ENCODE results near the gene AUNIP.

DNA sequence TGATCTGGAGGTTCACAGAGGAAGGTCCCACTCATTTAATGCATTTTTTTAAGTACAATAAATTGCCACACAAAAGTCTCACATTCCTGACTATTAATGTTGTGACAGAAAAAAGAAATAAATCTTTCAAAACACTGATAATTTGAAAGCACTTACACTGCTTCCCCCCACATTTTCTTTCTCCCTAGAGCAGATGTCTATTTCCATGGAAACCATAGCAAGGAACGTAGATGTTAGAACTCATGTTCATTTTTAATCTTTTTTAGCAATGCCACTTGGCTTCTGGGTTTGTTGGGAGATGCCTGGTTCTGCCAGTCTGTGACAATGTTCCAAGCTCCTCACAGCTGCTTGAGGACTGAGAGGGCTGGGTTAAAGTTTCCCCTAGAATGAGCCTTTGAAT, 48.9 kb upstream of the AUNIP start:
- TF ChIP-seq, protein P1, sequence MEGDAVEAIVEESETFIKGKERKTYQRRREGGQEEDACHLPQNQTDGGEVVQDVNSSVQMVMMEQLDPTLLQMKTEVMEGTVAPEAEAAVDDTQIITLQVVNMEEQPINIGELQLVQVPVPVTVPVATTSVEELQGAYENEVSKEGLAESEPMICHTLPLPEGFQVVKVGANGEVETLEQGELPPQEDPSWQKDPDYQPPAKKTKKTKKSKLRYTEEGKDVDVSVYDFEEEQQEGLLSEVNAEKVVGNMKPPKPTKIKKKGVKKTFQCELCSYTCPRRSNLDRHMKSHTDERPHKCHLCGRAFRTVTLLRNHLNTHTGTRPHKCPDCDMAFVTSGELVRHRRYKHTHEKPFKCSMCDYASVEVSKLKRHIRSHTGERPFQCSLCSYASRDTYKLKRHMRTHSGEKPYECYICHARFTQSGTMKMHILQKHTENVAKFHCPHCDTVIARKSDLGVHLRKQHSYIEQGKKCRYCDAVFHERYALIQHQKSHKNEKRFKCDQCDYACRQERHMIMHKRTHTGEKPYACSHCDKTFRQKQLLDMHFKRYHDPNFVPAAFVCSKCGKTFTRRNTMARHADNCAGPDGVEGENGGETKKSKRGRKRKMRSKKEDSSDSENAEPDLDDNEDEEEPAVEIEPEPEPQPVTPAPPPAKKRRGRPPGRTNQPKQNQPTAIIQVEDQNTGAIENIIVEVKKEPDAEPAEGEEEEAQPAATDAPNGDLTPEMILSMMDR (conservative IDR thresholded peaks at IDR 0.05): no peak
- TF ChIP-seq EZH2 (IDR thresholded peaks at IDR 0.05; ENCODE audit: low read depth): no peak

Measured in PC-9 (cell line).